ENCODE data around the gene MYL2. TPM values are rescaled to one million over a fixed set of nuclear protein-coding genes. Genes with fewer than 3 reads are reported as not detected.

MYL2 gene
- total RNA-seq, 1 experiment from 2014 or later: not detected

- intact Hi-C loops (cut with micrococcal nuclease; ENCODE audit: unreplicated experiment): loop anchor here (10.0 kb wide), 1 partner anchor 272 kb away; no protein-coding TSS in a partner anchor
- no peak overlapping the region for H3K27ac Mint-ChIP-seq (ENCODE audit: unreplicated experiment)
- BruUV-seq (replicated peaks): no TSS peak
- H3K4me1 Mint-ChIP-seq (ENCODE audit: low read depth, unreplicated experiment): no peaks in the 10 kb centered on the region
- H3K36me3 Mint-ChIP-seq (ENCODE audit: insufficient read depth, unreplicated experiment): no peaks in the 10 kb centered on the region
- TF ChIP-seq CTCF (IDR thresholded peaks at IDR 0.05; ENCODE audit: unreplicated experiment): no peak
- peaks cover 92% of the 10 kb centered on the region for H3K27me3 Mint-ChIP-seq (ENCODE audit: unreplicated experiment)
- CTCF ChIA-PET: no interaction called here
- H3K9me3 Mint-ChIP-seq (ENCODE audit: low read depth, unreplicated experiment): no peaks in the 10 kb centered on the region
- H3K4me3 Mint-ChIP-seq (ENCODE audit: low read depth, unreplicated experiment): no peak overlapping the region
- no peak for DNase-seq
Measured at GRCh38 chr12:110923192-110923591, 2.8 kb upstream of the MYL2 start.

- Mint-ChIP-seq H3K36me3 (ENCODE audit: insufficient read depth, unreplicated experiment) (no peaks in the 10 kb centered on the region), H3K27me3 (ENCODE audit: unreplicated experiment) (peaks cover 87% of the 10 kb centered on the region), H3K4me1 (ENCODE audit: low read depth, unreplicated experiment) (peaks cover 3% of the 10 kb centered on the region), H3K4me3 (ENCODE audit: low read depth, unreplicated experiment) (no peak overlapping the region), H3K27ac (ENCODE audit: unreplicated experiment) (no peak overlapping the region), H3K9me3 (ENCODE audit: low read depth, unreplicated experiment) (no peaks in the 10 kb centered on the region)
- BruUV-seq (replicated peaks): no TSS peak
- CTCF ChIA-PET: interaction anchor here (0.7 kb wide), 1 partner anchor 144 kb away, joined by 4 read pairs; no protein-coding TSS in a partner anchor
- intact Hi-C loops (cut with micrococcal nuclease; ENCODE audit: unreplicated experiment): loop anchor here (10.0 kb wide), 1 partner anchor 272 kb away; no protein-coding TSS in a partner anchor
- no peak for TF ChIP-seq CTCF (IDR thresholded peaks at IDR 0.05; ENCODE audit: unreplicated experiment)
- no peak for DNase-seq
Measured at GRCh38 chr12:110922652-110923051, 2.3 kb upstream of the MYL2 start.

GRCh38 chr12:110921262-110921661 lies 883 bp upstream of the MYL2 start:
- CTCF ChIA-PET: no interaction called here
- no peak overlapping the region for H3K27ac Mint-ChIP-seq (ENCODE audit: unreplicated experiment)
- peaks cover 73% of the 10 kb centered on the region for H3K27me3 Mint-ChIP-seq (ENCODE audit: unreplicated experiment)
- no TSS peak for BruUV-seq (replicated peaks)
- no peaks in the 10 kb centered on the region for H3K36me3 Mint-ChIP-seq (ENCODE audit: insufficient read depth, unreplicated experiment)
- TF ChIP-seq CTCF (IDR thresholded peaks at IDR 0.05; ENCODE audit: unreplicated experiment): no peak
- intact Hi-C loops (cut with micrococcal nuclease; ENCODE audit: unreplicated experiment): loop anchor here (10.0 kb wide), 1 partner anchor 274 kb away; no protein-coding TSS in a partner anchor
- no peak for DNase-seq
- H3K4me3 Mint-ChIP-seq (ENCODE audit: low read depth, unreplicated experiment): no peak overlapping the region
- peaks cover 7% of the 10 kb centered on the region for H3K4me1 Mint-ChIP-seq (ENCODE audit: low read depth, unreplicated experiment)
- H3K9me3 Mint-ChIP-seq (ENCODE audit: low read depth, unreplicated experiment): peaks cover 2% of the 10 kb centered on the region

- intact Hi-C loops (cut with micrococcal nuclease; ENCODE audit: unreplicated experiment): loop anchor here (10.0 kb wide), 1 partner anchor 275 kb away; no protein-coding TSS in a partner anchor
- H3K27ac Mint-ChIP-seq (ENCODE audit: unreplicated experiment): no peak overlapping the region
- peaks cover 7% of the 10 kb centered on the region for H3K4me1 Mint-ChIP-seq (ENCODE audit: low read depth, unreplicated experiment)
- BruUV-seq (replicated peaks): no TSS peak
- no peak for TF ChIP-seq CTCF (IDR thresholded peaks at IDR 0.05; ENCODE audit: unreplicated experiment)
- H3K9me3 Mint-ChIP-seq (ENCODE audit: low read depth, unreplicated experiment): peaks cover 2% of the 10 kb centered on the region
- peaks cover 58% of the 10 kb centered on the region for H3K27me3 Mint-ChIP-seq (ENCODE audit: unreplicated experiment)
- no peaks in the 10 kb centered on the region for H3K36me3 Mint-ChIP-seq (ENCODE audit: insufficient read depth, unreplicated experiment)
- H3K4me3 Mint-ChIP-seq (ENCODE audit: low read depth, unreplicated experiment): no peak overlapping the region
- DNase-seq: no peak
- CTCF ChIA-PET: no interaction called here
Measured at GRCh38 chr12:110919720-110920119, 659 bp downstream of the MYL2 start.
